K562 (cell line): Measurements from ENCODE around the gene SCAMP5. TPM values are rescaled to one million over a fixed set of nuclear protein-coding genes. Genes with fewer than 3 reads are reported as not detected.

Experiments used
- BMI1 ChIP-seq: fragments of 150-350 bp; IDR thresholded peaks from 2 replicates; pipeline ENCODE4 v1.6.1; 2014; ENCODE audit warnings: low read length
- ESRRA ChIP-seq: fragments of 450-650 bp; IDR thresholded peaks from 2 replicates; pipeline ENCODE4 v1.6.1; 2014; ENCODE audit warnings: low read depth, mild to moderate bottlenecking, moderate library complexity, borderline replicate concordance
- HMGXB4 ChIP-seq: sonication (generic); formaldehyde crosslinking; IDR thresholded peaks from 2 replicates; pipeline ENCODE4 v1.8.1; 2023; ENCODE audit warnings: mild to moderate bottlenecking, missing genetic modification reagents
- NCOA6 ChIP-seq: fragments of 450-650 bp; IDR thresholded peaks from 2 replicates; pipeline ENCODE4 v1.6.1; 2017; ENCODE audit warnings: mild to moderate bottlenecking
- NR4A1 ChIP-seq, 2 experiments: fragments of 250-450 bp in 1 of 2; fragments of 450-650 bp in 1 of 2; sonication (Bioruptor Pico) in 1 of 2; IDR thresholded peaks; 2 replicates each; pipeline versions ENCODE4 v1.4.0 to v1.6.1; 2016 to 2020; ENCODE audit warnings: mild to moderate bottlenecking in 2 of 2, missing compliant biosample characterization in 1 of 2, missing genetic modification characterization in 1 of 2, moderate library complexity in 1 of 2
- PRPF4 ChIP-seq: fragments of 200-400 bp; formaldehyde crosslinking; IDR thresholded peaks from one replicate; pipeline ENCODE4 v1.6.1; 2017; ENCODE audit warnings: low read length, low read depth, mild to moderate bottlenecking; ENCODE audit not compliant: insufficient read depth, poor library complexity, severe bottlenecking
- RBFOX2 ChIP-seq: fragments of 200-400 bp; formaldehyde crosslinking; IDR thresholded peaks from 2 replicates; pipeline ENCODE4 v1.6.1; 2017; ENCODE audit warnings: low read depth, mild to moderate bottlenecking, low read length, moderate library complexity
- TCF7 ChIP-seq: sonication (generic); IDR thresholded peaks from 2 replicates; pipeline ENCODE4 v1.6.1; 2016; ENCODE audit warnings: antibody characterized with exemption, borderline replicate concordance
- TOE1 ChIP-seq, 2 experiments: fragments of 450-650 bp in 1 of 2; sonication (generic) in 1 of 2; formaldehyde crosslinking in 1 of 2; IDR thresholded peaks; 2 replicates each; pipeline versions ENCODE4 v1.7.1 to v1.8.0; 2016 to 2022; ENCODE audit warnings: borderline replicate concordance in 2 of 2, mild to moderate bottlenecking in 2 of 2, antibody characterized with exemption in 1 of 2, inconsistent platforms in 1 of 2, low read depth in 1 of 2, missing genetic modification reagents in 1 of 2, moderate library complexity in 1 of 2
- WHSC1 ChIP-seq: IDR thresholded peaks from one replicate; pipeline ENCODE4 v1.6.1; 2012; ENCODE audit warnings: low read length, control low read depth, inconsistent platforms
- ZNF140 ChIP-seq: fragments of 250-450 bp; sonication (Bioruptor Pico); IDR thresholded peaks from 2 replicates; pipeline ENCODE4 v1.8.0; 2021; ENCODE audit warnings: moderate library complexity, mild to moderate bottlenecking, inconsistent platforms
- ZNF431 ChIP-seq: sonication (generic); formaldehyde crosslinking; IDR thresholded peaks from 2 replicates; pipeline ENCODE4 v1.8.0; 2022; ENCODE audit warnings: mild to moderate bottlenecking, missing genetic modification reagents
- polyA plus RNA-seq, 8 experiments: library from polyadenylated mRNA; depleted of rRNA in 4 of 8; stranded (reverse) in 5 of 8; unstranded in 3 of 8; fragments of >200 nt; fragmentation: Nextera tagmentation in 2 of 8; fragmentation: Illumina TruSeq in 1 of 8; extraction: Ambion mirVana in 2 of 8; extraction: Trizol in 1 of 8; gene quantifications; 2 replicates each; pipeline versions ENCODE4 v1.2.1 to v1.2.3, GENCODE V29; 2011 to 2014; ENCODE audit warnings: inconsistent platforms in 1 of 8, missing spikeins in 1 of 8
- total RNA-seq, 7 experiments: library from RNA; depleted of rRNA in 6 of 7; stranded (reverse); fragments of >200 nt in 6 of 7; fragmentation: Illumina TruSeq in 2 of 7; extraction: Trizol in 2 of 7; gene quantifications; 2 replicates each; pipeline versions ENCODE4 v1.2.1 to v1.2.3, GENCODE V29; 2011 to 2021; ENCODE audit warnings: low replicate concordance in 1 of 7
- TF ChIP-seq, protein P1 (sequence below): fragments of 250-450 bp; sonication (Bioruptor Pico); IDR thresholded peaks from 2 replicates; pipeline ENCODE4 v1.8.0; 2021; ENCODE audit warnings: mild to moderate bottlenecking, moderate library complexity
- TF ChIP-seq, protein P2 (sequence below): sonication (generic); formaldehyde crosslinking; IDR thresholded peaks from 2 replicates; pipeline ENCODE4 v1.8.0; 2022; ENCODE audit warnings: missing genetic modification reagents, mild to moderate bottlenecking, borderline replicate concordance
- TF ChIP-seq, protein P3 (sequence below), 3 experiments: fragments of 200-800 bp in 1 of 3; fragments of 250-450 bp in 1 of 3; fragments of 450-650 bp in 1 of 3; sonication (Bioruptor Pico) in 1 of 3; sonication (Bioruptor generic) in 1 of 3; formaldehyde crosslinking in 1 of 3; IDR thresholded peaks; 2 replicates each; pipeline versions ENCODE4 v1.6.1 to v1.8.0; 2016 to 2022; ENCODE audit warnings: mild to moderate bottlenecking in 2 of 3, missing genetic modification characterization in 2 of 3, missing compliant biosample characterization in 1 of 3, moderate library complexity in 1 of 3

The SCAMP5 gene
- total and polyA plus RNA-seq, 9 of the 15 experiments (the other 6 are each of a cell fraction or from before 2014, with no cell fraction given) = 0.09 to 0.29 (median 0.19) TPM; not detected in 5

GRCh38 chr15:75065851-75066509, 70.6 kb downstream of the SCAMP5 start (continued):
- TF ChIP-seq, protein P1, sequence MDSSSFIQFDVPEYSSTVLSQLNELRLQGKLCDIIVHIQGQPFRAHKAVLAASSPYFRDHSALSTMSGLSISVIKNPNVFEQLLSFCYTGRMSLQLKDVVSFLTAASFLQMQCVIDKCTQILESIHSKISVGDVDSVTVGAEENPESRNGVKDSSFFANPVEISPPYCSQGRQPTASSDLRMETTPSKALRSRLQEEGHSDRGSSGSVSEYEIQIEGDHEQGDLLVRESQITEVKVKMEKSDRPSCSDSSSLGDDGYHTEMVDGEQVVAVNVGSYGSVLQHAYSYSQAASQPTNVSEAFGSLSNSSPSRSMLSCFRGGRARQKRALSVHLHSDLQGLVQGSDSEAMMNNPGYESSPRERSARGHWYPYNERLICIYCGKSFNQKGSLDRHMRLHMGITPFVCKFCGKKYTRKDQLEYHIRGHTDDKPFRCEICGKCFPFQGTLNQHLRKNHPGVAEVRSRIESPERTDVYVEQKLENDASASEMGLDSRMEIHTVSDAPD = peak; percentile 80
- TF ChIP-seq PRPF4 = no peak
- TF ChIP-seq TCF7 = peak; percentile 72; the same call in 1 of the 2 replicates
- peak; percentile 82 for TF ChIP-seq TOE1 (IDR thresholded peaks at IDR 0.05; ENCODE audit: borderline replicate concordance)
- no peak for TF ChIP-seq TOE1 (CRISPR knock-in tag; IDR thresholded peaks at IDR 0.05; ENCODE audit: borderline replicate concordance, low read depth)
- TF ChIP-seq ZNF431 (CRISPR knock-in tag) = no peak
- peak; percentile 86; the same call in 1 of the 2 replicates for TF ChIP-seq NR4A1 (CRISPR knock-in tag; IDR thresholded peaks at IDR 0.05)
- TF ChIP-seq NR4A1 (tag; IDR thresholded peaks at IDR 0.05) = peak; percentile 98
- TF ChIP-seq BMI1 = no peak
- TF ChIP-seq HMGXB4 (CRISPR knock-in tag) = no peak
- TF ChIP-seq WHSC1 = no peak
- TF ChIP-seq NCOA6 = no peak; the same call in 1 of the 2 replicates
- TF ChIP-seq ZNF140 (CRISPR knock-in tag) = no peak
- TF ChIP-seq RBFOX2 = no peak
- no peak; the same call in 1 of the 2 replicates for TF ChIP-seq ESRRA
- TF ChIP-seq, protein P2, sequence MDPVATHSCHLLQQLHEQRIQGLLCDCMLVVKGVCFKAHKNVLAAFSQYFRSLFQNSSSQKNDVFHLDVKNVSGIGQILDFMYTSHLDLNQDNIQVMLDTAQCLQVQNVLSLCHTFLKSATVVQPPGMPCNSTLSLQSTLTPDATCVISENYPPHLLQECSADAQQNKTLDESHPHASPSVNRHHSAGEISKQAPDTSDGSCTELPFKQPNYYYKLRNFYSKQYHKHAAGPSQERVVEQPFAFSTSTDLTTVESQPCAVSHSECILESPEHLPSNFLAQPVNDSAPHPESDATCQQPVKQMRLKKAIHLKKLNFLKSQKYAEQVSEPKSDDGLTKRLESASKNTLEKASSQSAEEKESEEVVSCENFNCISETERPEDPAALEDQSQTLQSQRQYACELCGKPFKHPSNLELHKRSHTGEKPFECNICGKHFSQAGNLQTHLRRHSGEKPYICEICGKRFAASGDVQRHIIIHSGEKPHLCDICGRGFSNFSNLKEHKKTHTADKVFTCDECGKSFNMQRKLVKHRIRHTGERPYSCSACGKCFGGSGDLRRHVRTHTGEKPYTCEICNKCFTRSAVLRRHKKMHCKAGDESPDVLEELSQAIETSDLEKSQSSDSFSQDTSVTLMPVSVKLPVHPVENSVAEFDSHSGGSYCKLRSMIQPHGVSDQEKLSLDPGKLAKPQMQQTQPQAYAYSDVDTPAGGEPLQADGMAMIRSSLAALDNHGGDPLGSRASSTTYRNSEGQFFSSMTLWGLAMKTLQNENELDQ = no peak
- TF ChIP-seq, protein P3, sequence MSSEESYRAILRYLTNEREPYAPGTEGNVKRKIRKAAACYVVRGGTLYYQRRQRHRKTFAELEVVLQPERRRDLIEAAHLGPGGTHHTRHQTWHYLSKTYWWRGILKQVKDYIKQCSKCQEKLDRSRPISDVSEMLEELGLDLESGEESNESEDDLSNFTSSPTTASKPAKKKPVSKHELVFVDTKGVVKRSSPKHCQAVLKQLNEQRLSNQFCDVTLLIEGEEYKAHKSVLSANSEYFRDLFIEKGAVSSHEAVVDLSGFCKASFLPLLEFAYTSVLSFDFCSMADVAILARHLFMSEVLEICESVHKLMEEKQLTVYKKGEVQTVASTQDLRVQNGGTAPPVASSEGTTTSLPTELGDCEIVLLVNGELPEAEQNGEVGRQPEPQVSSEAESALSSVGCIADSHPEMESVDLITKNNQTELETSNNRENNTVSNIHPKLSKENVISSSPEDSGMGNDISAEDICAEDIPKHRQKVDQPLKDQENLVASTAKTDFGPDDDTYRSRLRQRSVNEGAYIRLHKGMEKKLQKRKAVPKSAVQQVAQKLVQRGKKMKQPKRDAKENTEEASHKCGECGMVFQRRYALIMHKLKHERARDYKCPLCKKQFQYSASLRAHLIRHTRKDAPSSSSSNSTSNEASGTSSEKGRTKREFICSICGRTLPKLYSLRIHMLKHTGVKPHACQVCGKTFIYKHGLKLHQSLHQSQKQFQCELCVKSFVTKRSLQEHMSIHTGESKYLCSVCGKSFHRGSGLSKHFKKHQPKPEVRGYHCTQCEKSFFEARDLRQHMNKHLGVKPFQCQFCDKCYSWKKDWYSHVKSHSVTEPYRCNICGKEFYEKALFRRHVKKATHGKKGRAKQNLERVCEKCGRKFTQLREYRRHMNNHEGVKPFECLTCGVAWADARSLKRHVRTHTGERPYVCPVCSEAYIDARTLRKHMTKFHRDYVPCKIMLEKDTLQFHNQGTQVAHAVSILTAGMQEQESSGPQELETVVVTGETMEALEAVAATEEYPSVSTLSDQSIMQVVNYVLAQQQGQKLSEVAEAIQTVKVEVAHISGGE (CRISPR knock-in tag; IDR thresholded peaks at IDR 0.05) = peak in 1 of 3 experiments; percentile 89; a peak in 2 of 6 replicates
